VCaP (cell line): ENCODE measurements around the gene ACAT2.
"Not testable (repeated sequence)": the region's sequence is repeated elsewhere in the genome, so short reads cannot be mapped to it uniquely, and the experiment has no call there.

Source experiments
- H3K27ac ChIP-seq: fragments of 450-650 bp; 2 replicates; pipeline ENCODE4 v1.5.1; 2017
- TF ChIP-seq, protein P1 (sequence below): fragments of 450-650 bp; conservative IDR thresholded peaks from 2 replicates; pipeline ENCODE4 v1.5.1; 2017; ENCODE audit warnings: mild to moderate bottlenecking, moderate library complexity

The ACAT2 gene

DNA sequence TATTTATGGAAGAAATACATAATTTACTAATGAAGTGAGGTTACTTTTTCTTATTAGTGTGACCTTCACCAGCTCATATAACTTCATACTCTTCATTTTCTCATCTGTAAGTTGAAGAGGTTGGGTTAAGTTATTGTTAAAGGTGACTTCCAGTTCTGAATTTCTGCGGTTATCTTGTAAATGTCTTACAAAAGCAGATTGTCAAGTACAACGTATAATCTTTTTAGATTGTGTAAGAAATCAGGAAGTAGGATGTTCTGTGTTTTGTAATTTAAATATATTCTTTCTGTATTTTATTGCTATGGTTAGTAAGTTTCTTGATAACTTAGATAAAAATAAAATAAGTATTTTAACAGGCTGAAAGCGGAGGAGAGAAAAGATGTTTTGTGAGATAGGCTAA is 22.5 kb upstream of the ACAT2 start:
- TF ChIP-seq, protein P1, sequence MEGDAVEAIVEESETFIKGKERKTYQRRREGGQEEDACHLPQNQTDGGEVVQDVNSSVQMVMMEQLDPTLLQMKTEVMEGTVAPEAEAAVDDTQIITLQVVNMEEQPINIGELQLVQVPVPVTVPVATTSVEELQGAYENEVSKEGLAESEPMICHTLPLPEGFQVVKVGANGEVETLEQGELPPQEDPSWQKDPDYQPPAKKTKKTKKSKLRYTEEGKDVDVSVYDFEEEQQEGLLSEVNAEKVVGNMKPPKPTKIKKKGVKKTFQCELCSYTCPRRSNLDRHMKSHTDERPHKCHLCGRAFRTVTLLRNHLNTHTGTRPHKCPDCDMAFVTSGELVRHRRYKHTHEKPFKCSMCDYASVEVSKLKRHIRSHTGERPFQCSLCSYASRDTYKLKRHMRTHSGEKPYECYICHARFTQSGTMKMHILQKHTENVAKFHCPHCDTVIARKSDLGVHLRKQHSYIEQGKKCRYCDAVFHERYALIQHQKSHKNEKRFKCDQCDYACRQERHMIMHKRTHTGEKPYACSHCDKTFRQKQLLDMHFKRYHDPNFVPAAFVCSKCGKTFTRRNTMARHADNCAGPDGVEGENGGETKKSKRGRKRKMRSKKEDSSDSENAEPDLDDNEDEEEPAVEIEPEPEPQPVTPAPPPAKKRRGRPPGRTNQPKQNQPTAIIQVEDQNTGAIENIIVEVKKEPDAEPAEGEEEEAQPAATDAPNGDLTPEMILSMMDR: no peak
- peak overlapping the region; percentile 63 for H3K27ac ChIP-seq

DNA sequence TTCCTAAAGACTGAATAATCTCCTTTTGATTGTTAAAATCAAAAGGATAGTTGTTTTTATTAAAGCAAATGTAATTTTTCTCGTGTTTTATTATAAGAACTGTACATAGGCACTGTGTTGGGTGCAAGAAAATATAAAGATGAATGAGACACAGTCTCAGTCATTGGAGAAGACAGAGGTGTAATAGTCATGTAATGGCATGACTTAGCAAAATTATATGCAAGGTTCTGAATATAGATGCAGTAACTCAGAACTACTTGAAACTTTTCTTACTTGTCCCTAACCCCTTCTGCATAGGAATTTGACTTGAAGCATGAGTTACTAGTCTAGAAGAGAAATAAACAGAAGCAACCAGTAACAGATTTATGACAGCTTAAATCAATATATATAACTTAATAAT is 19.7 kb upstream of the ACAT2 start:
- TF ChIP-seq, protein P1: no peak
- H3K27ac ChIP-seq: no peak overlapping the region

DNA sequence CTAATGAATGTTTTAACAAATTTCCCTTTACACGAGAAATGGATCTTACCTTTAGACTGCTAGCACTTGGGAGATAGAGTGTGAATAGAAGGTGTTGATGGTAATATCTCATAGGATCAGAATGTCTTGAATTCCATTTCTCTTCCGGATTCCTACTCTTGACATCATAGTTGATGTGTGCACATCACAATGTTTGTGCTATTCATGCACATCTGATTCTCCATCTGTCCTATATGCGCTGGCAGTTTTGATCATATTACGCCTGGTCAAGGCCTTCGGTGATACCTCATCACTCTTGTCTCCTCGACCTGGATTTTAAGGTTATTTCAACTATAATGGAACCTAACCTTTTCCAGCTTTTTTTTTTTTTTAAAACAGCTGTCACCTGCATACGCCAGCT is 16.8 kb upstream of the ACAT2 start:
- TF ChIP-seq, protein P1: no peak

DNA sequence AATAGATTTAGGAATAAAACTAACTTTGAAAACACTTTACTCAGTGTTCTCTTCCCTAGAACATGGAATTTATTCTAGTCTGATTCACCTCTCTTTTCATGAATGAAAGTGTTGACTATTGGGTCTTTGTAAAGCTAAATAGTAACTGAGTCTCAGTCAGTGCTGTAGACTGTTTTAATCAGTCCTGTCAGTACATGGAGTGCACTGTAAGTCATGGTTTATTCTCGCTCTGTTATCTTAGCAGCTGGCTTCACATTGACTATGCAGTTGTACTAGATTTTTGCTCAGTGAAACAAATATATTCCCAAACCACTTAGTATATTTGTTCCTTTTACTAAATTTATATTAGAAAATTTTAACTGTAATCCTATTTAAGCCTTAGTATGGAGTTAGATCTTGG is 15.1 kb upstream of the ACAT2 start:
- H3K27ac ChIP-seq: no peak overlapping the region
- TF ChIP-seq, protein P1: no peak

More for the DNA sequence above, 16.8 kb upstream of the ACAT2 start:
- H3K27ac ChIP-seq: no peak overlapping the region

DNA sequence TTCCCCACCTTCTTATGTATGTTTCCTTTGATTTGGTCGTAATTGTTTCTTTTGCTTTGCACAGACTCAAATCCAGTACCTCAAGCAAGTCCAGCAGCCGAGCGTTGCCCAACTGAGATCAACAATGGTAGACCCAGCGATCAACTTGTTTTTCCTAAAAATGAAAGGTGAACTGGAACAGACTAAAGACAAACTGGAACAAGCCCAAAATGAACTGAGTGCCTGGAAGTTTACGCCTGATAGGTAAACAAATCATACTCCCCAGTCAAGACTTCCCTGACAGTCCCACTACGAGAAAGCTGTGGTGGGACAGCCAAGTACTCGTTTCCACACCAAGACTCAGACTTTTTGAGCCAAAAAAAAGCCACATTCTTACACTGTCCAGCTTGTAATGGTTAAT is 13.7 kb upstream of the ACAT2 start:
- not testable (repeated sequence) for H3K27ac ChIP-seq

DNA sequence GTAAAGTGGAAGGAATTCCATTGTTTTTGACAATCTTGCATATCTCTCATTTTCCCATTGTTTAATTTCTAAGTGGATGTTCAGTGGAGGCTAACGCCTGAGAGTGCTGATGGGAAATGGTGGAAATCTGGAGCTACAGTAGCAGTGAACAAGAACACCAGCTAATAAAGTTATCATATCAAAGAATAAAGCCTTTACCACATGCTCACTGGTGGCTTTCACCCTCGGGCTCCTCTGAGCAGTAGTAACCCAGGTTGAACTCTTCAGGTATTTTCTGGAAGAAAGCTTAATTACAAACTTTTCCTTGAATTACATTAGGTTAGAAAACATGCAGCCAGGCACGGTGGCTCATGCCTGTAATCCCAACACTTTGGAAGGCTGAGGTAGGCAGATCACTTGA is 10.4 kb upstream of the ACAT2 start:
- TF ChIP-seq, protein P1: no peak
- H3K27ac ChIP-seq: peak overlapping the region; percentile 79

DNA sequence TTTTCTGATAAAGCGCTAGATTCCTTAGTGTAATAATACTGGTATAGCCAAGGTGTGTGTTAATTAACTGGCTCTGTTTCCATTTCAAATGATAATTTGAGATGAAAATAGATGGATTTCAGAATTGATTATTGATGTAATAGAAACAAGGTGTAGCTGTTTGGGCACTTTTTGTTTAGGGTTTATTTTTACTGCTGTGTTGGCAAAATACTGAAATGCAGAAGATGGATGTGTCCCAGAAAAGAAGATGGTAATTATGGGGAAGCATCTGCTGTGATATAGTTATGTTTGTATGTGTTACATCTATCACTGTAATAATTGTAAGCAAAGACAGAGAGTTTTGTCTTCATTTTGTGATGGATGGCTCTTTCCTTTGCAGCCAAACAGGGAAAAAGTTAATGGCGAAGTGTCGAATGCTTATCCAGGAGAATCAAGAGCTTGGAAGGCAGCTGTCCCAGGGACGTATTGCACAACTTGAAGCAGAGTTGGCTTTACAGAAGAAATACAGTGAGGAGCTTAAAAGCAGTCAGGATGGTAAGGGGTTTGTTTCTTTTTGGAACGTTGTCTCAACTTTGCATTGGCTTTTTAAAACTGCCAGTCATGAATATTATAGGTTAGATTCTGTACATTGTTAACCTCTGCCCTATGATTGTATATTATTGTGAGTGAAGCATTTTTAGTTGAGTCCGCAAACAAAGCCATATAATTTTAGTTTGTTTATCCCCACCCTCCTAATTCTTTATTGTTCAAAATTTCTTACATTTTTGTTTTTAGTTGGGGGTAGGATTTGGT is 8.6 kb upstream of the ACAT2 start:
- TF ChIP-seq, protein P1: no peak
- peak overlapping the region; percentile 79 for H3K27ac ChIP-seq

DNA sequence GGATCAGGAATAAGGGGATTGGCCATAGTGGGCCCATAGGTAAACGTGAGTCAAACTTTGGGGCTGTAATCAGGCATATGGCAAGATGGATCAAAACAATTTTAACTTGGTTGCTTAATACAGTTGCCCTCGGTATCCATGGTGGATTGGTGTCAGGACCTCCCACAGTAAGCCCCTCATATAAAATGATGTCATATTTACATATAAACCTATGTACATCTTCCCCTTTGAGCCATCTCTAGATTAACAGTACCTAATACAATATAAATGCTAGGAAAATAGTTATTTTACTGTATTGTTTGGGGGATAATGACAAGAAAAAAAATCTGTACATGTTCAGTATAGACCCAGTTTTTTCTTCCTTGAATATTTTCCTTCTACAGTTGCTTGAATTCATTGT is 7.4 kb upstream of the ACAT2 start:
- TF ChIP-seq, protein P1: no peak
- peak overlapping the region; percentile 79 for H3K27ac ChIP-seq
